IMR-90 (cell line): Measurements from ENCODE around the gene CUBN. TPM values are rescaled to one million over a fixed set of nuclear protein-coding genes. Genes with fewer than 3 reads are reported as not detected.

ENCODE experiments used
- ATAC-seq: fragments of 200-7000 bp; cut with Tn5 transposase; 2 replicates; pipeline ENCODE4 v1.9.1; 2020; ENCODE audit warnings: low read depth, mild to moderate bottlenecking, moderate library complexity
- BruUV-seq: library from RNA; stranded (reverse); fragments of 400-500 nt; replicated peaks from 2 replicates; lab custom pipeline; 2021; lab: Mats Ljungman, UMichigan
- CTCF ChIA-PET: fragments of 300-600 bp; formaldehyde crosslinking; extraction: SDS; loops from one replicate; lab custom pipeline; 2021; ENCODE audit warnings: antibody characterized with exemption; lab: Yijun Ruan, JAX
- POLR2A ChIA-PET: fragments of 300-600 bp; sonication (Branson Sonifier 250); formaldehyde crosslinking; loops from one replicate; lab custom pipeline; 2022; ENCODE audit warnings: antibody characterized with exemption; ENCODE audit not compliant: unreplicated experiment; lab: Charles Lee
- DNase-seq: peaks from one replicate; pipeline ENCODE4 v3.0.0; 2013
- H2AFZ ChIP-seq: replicated peaks from 2 replicates; pipeline ENCODE3; 2013; ENCODE audit warnings: low read length, mild to moderate bottlenecking; ENCODE audit not compliant: poor library complexity
- H2AK5ac ChIP-seq: 2 replicates; pipeline ENCODE4 v1.6.1; 2013; ENCODE audit warnings: low read depth, low read length, inconsistent platforms
- H2AK9ac ChIP-seq: replicated peaks from 2 replicates; pipeline ENCODE3; 2013; ENCODE audit warnings: mild to moderate bottlenecking, low read depth, low read length, moderate library complexity; ENCODE audit not compliant: poor library complexity
- H2BK120ac ChIP-seq: 2 replicates; pipeline ENCODE4 v1.6.1; 2013; ENCODE audit warnings: low read depth, low read length, inconsistent platforms
- H2BK15ac ChIP-seq: 3 replicates; pipeline ENCODE4 v1.6.1; 2013; ENCODE audit warnings: low read depth, low read length, inconsistent platforms
- H2BK20ac ChIP-seq: 2 replicates; pipeline ENCODE4 v1.6.1; 2013; ENCODE audit warnings: low read depth, mild to moderate bottlenecking, inconsistent platforms, low read length, moderate library complexity
- H2BK5ac ChIP-seq: 2 replicates; pipeline ENCODE4 v1.6.1; 2013; ENCODE audit warnings: mild to moderate bottlenecking, low read depth, low read length, inconsistent platforms; ENCODE audit not compliant: poor library complexity, severe bottlenecking
- H3K14ac ChIP-seq: replicated peaks from 2 replicates; pipeline ENCODE4 v1.6.1; 2013; ENCODE audit warnings: low read depth, low read length, inconsistent platforms
- H3K18ac ChIP-seq: 2 replicates; pipeline ENCODE4 v1.6.1; 2013; ENCODE audit warnings: low read depth, low read length, control low read depth
- H3K23ac ChIP-seq: 2 replicates; pipeline ENCODE4 v1.6.1; 2013; ENCODE audit warnings: low read depth, low read length, inconsistent platforms
- H3K27ac ChIP-seq: 2 replicates; pipeline ENCODE4 v1.5.1; 2013; ENCODE audit warnings: mild to moderate bottlenecking, control low read depth, low read length; ENCODE audit not compliant: insufficient read depth
- H3K27me3 ChIP-seq: 2 replicates; pipeline ENCODE4 v1.6.1; 2013; ENCODE audit warnings: low read length; ENCODE audit not compliant: control insufficient read depth, insufficient read depth
- H3K36me3 ChIP-seq: 2 replicates; pipeline ENCODE4 v1.6.1; 2013; ENCODE audit warnings: low read length, mixed read lengths; ENCODE audit not compliant: control insufficient read depth, insufficient read depth
- H3K4ac ChIP-seq: 2 replicates; pipeline ENCODE4 v1.6.1; 2013; ENCODE audit warnings: low read depth, low read length, inconsistent platforms
- H3K4me1 ChIP-seq: 2 replicates; pipeline ENCODE4 v1.6.1; 2013; ENCODE audit warnings: low read length, mixed read lengths; ENCODE audit not compliant: control insufficient read depth, insufficient read depth
- H3K4me2 ChIP-seq: 2 replicates; pipeline ENCODE4 v1.6.1; 2013; ENCODE audit warnings: low read depth, mild to moderate bottlenecking, control low read depth, low read length, moderate library complexity
- H3K4me3 ChIP-seq: 2 replicates; pipeline ENCODE4 v1.5.1; 2013; ENCODE audit warnings: low read depth, mild to moderate bottlenecking, control low read depth, low read length, moderate library complexity; ENCODE audit not compliant: insufficient read depth
- H3K56ac ChIP-seq: 2 replicates; pipeline ENCODE4 v1.6.1; 2013; ENCODE audit warnings: low read length, inconsistent platforms; ENCODE audit not compliant: insufficient read depth; ENCODE audit errors: extremely low read depth
- H3K79me1 ChIP-seq, 2 experiments: 2 replicates each; pipeline ENCODE4 v1.6.1; 2013; ENCODE audit warnings: low read length in 2 of 2, inconsistent platforms in 1 of 2, low read depth in 1 of 2
- H3K9ac ChIP-seq: 2 replicates; pipeline ENCODE4 v1.6.1; 2013; ENCODE audit warnings: low read depth, low read length, control low read depth
- H3K9me1 ChIP-seq: 2 replicates; pipeline ENCODE4 v1.6.1; 2013; ENCODE audit warnings: low read length, inconsistent platforms; ENCODE audit not compliant: insufficient read depth
- H3K9me3 ChIP-seq: 2 replicates; pipeline ENCODE4 v1.6.1; 2013; ENCODE audit warnings: low read length; ENCODE audit not compliant: control insufficient read depth, insufficient read depth
- H4K20me1 ChIP-seq: 2 replicates; pipeline ENCODE4 v1.6.1; 2013; ENCODE audit warnings: low read length, inconsistent platforms; ENCODE audit not compliant: insufficient read depth
- H4K5ac ChIP-seq: 2 replicates; pipeline ENCODE4 v1.6.1; 2013; ENCODE audit warnings: mild to moderate bottlenecking, low read depth, low read length, control low read depth
- H4K8ac ChIP-seq, 2 experiments: 2 replicates each; pipeline ENCODE4 v1.6.1; 2013; ENCODE audit warnings: low read depth in 2 of 2, low read length in 2 of 2, control low read depth in 1 of 2, inconsistent platforms in 1 of 2
- H4K91ac ChIP-seq: 2 replicates; pipeline ENCODE4 v1.6.1; 2013; ENCODE audit warnings: low read depth, low read length, inconsistent platforms; ENCODE audit not compliant: insufficient read depth
- BHLHE40 ChIP-seq: fragments of 150-350 bp; IDR thresholded peaks from 2 replicates; pipeline ENCODE4 v1.6.1; 2016; ENCODE audit warnings: mild to moderate bottlenecking, low read depth, low read length
- CEBPB ChIP-seq: IDR thresholded peaks from 2 replicates; pipeline ENCODE4 v1.6.1; 2012; ENCODE audit warnings: low read depth, low read length, improper control_type of control experiment
- CHD1 ChIP-seq: IDR thresholded peaks from 2 replicates; pipeline ENCODE4 v1.6.1; 2012; ENCODE audit warnings: low read depth, low read length, improper control_type of control experiment
- CTCF ChIP-seq: conservative IDR thresholded peaks from 2 replicates; pipeline ENCODE4 v1.5.1; 2012; ENCODE audit warnings: mild to moderate bottlenecking, low read depth, low read length, improper control_type of control experiment
- ELK1 ChIP-seq: fragments of 150-350 bp; IDR thresholded peaks from 2 replicates; pipeline ENCODE4 v1.6.1; 2016; ENCODE audit warnings: low read depth, mild to moderate bottlenecking, low read length, moderate library complexity, borderline replicate concordance
- MAFK ChIP-seq: IDR thresholded peaks from 2 replicates; pipeline ENCODE4 v1.6.1; 2012; ENCODE audit warnings: low read depth, low read length, improper control_type of control experiment
- MAZ ChIP-seq: IDR thresholded peaks from 2 replicates; pipeline ENCODE4 v1.6.1; 2012; ENCODE audit warnings: low read depth, mild to moderate bottlenecking, low read length, improper control_type of control experiment, moderate library complexity, borderline replicate concordance
- MXI1 ChIP-seq: IDR thresholded peaks from 2 replicates; pipeline ENCODE4 v1.6.1; 2012; ENCODE audit warnings: low read depth, mild to moderate bottlenecking, low read length, moderate library complexity, borderline replicate concordance
- POLR2A ChIP-seq: IDR thresholded peaks from 2 replicates; pipeline ENCODE4 v1.6.1; 2012; ENCODE audit warnings: mild to moderate bottlenecking, low read depth, low read length
- RAD21 ChIP-seq: IDR thresholded peaks from 2 replicates; pipeline ENCODE4 v1.6.1; 2012; ENCODE audit warnings: low read length, improper control_type of control experiment
- RFX5 ChIP-seq: IDR thresholded peaks from 2 replicates; pipeline ENCODE4 v1.8.0; 2012; ENCODE audit warnings: low read depth, mild to moderate bottlenecking, low read length, moderate library complexity
- WGBS, 2 experiments: methylation state at CpG; one replicate each; pipeline versions ENCODE4 v1.1.5 to v1.1.7; 2013; ENCODE audit warnings: missing lambda C conversion rate in 2 of 2; ENCODE audit not compliant: insufficient read length in 1 of 2; ENCODE audit errors: extremely low coverage in 2 of 2; 5-methylcytosine and 5-hydroxymethylcytosine counted together
- dilution Hi-C: fragments of 300-500 bp; cut with HindIII; formaldehyde crosslinking; loops from one replicate; pipeline ENCODE4 v1.14.3; 2018; ENCODE audit warnings: low sequenced_read_pairs; ENCODE audit not compliant: unreplicated experiment
- in situ Hi-C: fragments of 300-500 bp; cut with MboI; formaldehyde crosslinking; loops from 3 replicates; pipeline ENCODE4 v1.14.3; 2019; ENCODE audit warnings: low sequenced_read_pairs, inconsistent platforms, mixed read lengths
- intact Hi-C: fragments of 100-400 bp; cut with micrococcal nuclease; formaldehyde crosslinking; loops from 2 replicates; pipeline ENCODE4 v1.10.0; 2022
- polyA plus RNA-seq, 3 experiments: library from polyadenylated mRNA; depleted of rRNA; stranded (reverse); fragments of >200 nt; gene quantifications; 2 replicates each; pipeline ENCODE4 v1.2.3, GENCODE V29; 2012; ENCODE audit warnings: low replicate concordance in 1 of 3
- total RNA-seq: library from RNA; depleted of rRNA; stranded (reverse); fragments of >200 nt; gene quantifications from 2 replicates; pipeline ENCODE4 v1.2.3, GENCODE V29; 2012

The CUBN gene
- total and polyA plus RNA-seq, 2 of the 4 experiments (the other 2 are of a cell fraction) = 0.19 to 0.54 TPM

DNA sequence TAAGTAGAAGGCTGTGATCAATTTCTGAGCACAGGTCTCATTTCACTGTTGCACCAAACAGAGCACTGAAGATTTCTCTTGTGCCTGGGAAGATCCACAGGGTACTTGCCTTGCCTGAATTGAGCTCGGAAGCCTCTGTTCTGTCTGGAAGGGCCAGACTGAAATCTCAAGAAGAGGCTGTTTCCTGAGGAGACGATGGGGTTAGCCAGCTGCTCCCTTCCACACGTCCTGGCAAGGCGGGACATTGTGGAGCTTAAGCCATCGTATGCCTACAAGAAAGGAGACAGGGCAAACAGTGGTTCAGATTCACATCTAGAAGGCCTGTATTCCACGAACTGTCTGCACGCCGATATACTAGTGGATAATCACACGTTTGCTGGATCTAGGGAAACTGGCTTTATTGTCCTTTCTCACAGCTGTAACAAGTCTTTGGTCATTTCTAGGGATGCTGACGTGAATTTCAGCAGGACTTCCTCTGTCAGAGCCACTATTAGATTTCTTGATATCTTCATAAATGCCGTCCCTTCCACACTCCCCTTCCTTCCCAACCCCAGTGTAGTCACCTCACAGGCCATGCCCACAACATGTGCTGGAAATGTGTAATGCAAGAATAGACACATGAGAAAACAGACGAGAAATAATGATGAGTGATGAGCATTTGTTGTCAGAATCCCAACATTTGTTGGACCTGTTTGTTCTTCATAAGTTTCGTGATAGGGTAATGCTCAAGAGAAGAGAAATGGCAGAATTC lies 175.2 kb downstream of the CUBN start (continued):
- TF ChIP-seq RFX5 = no peak

GRCh38 chr10:16953270-16953669 lies 176.3 kb downstream of the CUBN start:
- H3K36me3 ChIP-seq = no peaks in the 10 kb centered on the region
- peaks cover 3% of the 10 kb centered on the region; the same call in 1 of the 2 replicates for H3K9me1 ChIP-seq
- peak overlapping the region; percentile 26; the same call in 1 of the 3 replicates for H2BK15ac ChIP-seq
- H3K4me1 ChIP-seq = peaks cover 16% of the 10 kb centered on the region
- H4K20me1 ChIP-seq = no peaks in the 10 kb centered on the region
- no peak overlapping the region for H3K27ac ChIP-seq
- H3K27me3 ChIP-seq = no peaks in the 10 kb centered on the region
- no peak overlapping the region for H2AK5ac ChIP-seq
- ChIA-PET CTCF (no interaction called here), POLR2A (no interaction called here)
- no peak overlapping the region for H3K18ac ChIP-seq
- no peak overlapping the region for H2AFZ ChIP-seq
- no peaks in the 10 kb centered on the region for H3K9me3 ChIP-seq
- no peak overlapping the region for H4K8ac ChIP-seq
- no peak overlapping the region for H3K9ac ChIP-seq
- TF ChIP-seq MAFK = no peak
- no peak for TF ChIP-seq MAZ
- no peak for TF ChIP-seq RAD21
- no peak for TF ChIP-seq MXI1
- no peak for TF ChIP-seq BHLHE40
- TF ChIP-seq CTCF = no peak
- no peak for TF ChIP-seq ELK1
- no peak for TF ChIP-seq CHD1
- TF ChIP-seq POLR2A = no peak
- TF ChIP-seq CEBPB = no peak
- ATAC-seq (no peak), DNase-seq (no peak)
- no peak overlapping the region; the same call in 1 of the 2 replicates for H2BK120ac ChIP-seq
- H3K4ac ChIP-seq = no peak overlapping the region
- H3K23ac ChIP-seq = no peak overlapping the region
- no peak overlapping the region for H3K4me2 ChIP-seq
- no peak overlapping the region for H3K4me3 ChIP-seq
- in situ Hi-C loops = no loop called here
- H2AK9ac ChIP-seq = no peak overlapping the region
- no peak overlapping the region for H4K91ac ChIP-seq
- H2BK20ac ChIP-seq = peak overlapping the region; percentile 26; the same call in 1 of the 2 replicates
- H3K14ac ChIP-seq = no peak overlapping the region
- H3K56ac ChIP-seq = no peak overlapping the region
- no CpG with 5 or more reads among the region's 5 CpGs for WGBS, 2 experiments
- H2BK5ac ChIP-seq = no peak overlapping the region
- dilution Hi-C loops = no loop called here
- BruUV-seq = no TSS peak
- no peaks in the 10 kb centered on the region for H3K79me1 ChIP-seq
- intact Hi-C loops = no loop called here
- no peak overlapping the region for H4K5ac ChIP-seq
